ENCODE measurements around the gene RGS14. TPM values are rescaled to one million over a fixed set of nuclear protein-coding genes. Genes with fewer than 3 reads are reported as not detected.
"Not testable (repeated sequence)": the region's sequence is repeated elsewhere in the genome, so short reads cannot be mapped to it uniquely, and the experiment has no call there.

The RGS14 gene
- total RNA-seq, 1 donor from 2014 or later, result 4.1 TPM

DNA sequence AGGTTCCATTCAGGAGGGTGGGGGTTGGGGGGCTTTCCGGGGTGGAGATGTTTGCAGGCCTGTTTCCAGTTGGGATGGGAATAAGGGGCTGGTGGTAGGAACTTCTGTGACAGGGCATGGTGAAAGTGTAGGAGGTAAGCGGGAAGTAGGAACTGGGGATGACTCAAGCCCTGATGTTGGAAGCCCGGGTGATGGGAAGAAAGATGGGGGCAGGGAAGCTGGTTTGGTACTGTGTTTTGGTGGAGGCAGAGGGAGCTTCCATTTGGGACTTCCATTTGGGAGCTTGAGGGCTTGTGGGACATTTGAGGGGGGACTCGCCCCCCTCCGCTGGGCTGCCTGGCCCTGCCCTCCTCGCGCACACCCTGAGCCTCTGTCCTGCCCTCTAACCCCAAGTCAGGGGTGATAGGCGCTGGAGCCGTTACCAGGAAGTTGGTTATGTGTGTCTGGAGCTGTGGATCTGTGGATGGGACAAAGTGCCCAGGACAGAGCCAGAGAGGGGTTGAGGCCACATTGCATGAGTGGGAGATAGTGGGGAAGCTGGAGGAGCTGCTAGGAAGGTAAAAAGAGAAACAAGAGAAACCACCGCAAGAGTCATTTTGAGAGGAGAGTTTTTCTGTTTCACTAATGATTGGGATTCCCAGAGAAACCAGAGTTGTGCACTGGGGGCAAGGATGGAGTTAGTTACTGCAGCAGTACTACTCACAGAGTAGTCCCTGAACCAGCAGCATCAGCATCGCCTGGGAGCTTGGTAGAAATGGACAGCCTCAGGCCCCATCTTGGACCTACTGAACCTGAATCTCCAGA lies 6.6 kb downstream of the RGS14 start:
- no peak for DNase-seq (ENCODE audit: low read depth)

DNA sequence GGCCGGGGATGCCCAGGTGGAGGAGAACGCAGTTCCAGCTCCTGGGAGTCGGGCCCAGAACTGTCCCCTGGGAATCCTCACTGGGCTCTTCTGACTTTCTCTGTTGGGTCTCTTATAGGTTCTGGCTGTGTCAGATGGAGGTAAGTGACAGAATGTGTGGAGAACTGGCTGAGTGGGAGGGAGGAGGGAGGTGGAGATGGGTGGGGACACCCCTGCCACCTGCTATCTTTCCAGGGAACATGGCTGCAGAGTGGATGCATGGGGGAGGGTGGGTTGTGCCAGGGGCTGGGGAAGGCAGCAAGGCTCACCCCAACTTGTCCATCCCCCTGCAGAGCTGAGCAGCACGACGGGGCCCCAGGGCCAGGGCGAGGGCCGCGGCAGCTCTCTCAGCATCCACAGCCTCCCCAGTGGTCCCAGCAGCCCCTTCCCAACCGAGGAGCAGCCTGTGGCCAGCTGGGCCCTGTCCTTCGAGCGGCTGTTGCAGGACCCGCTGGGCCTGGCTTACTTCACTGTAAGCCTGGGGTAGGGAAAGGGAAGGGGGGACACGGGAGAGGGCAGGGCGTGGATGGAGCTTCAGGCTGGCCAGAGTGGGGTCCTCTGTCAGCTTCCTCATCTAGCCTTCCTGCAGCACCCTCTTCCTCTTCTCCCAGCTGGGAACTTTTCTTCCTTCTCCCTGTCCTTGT lies 8.3 kb downstream of the RGS14 start:
- no peak for DNase-seq (ENCODE audit: low read depth)

DNA sequence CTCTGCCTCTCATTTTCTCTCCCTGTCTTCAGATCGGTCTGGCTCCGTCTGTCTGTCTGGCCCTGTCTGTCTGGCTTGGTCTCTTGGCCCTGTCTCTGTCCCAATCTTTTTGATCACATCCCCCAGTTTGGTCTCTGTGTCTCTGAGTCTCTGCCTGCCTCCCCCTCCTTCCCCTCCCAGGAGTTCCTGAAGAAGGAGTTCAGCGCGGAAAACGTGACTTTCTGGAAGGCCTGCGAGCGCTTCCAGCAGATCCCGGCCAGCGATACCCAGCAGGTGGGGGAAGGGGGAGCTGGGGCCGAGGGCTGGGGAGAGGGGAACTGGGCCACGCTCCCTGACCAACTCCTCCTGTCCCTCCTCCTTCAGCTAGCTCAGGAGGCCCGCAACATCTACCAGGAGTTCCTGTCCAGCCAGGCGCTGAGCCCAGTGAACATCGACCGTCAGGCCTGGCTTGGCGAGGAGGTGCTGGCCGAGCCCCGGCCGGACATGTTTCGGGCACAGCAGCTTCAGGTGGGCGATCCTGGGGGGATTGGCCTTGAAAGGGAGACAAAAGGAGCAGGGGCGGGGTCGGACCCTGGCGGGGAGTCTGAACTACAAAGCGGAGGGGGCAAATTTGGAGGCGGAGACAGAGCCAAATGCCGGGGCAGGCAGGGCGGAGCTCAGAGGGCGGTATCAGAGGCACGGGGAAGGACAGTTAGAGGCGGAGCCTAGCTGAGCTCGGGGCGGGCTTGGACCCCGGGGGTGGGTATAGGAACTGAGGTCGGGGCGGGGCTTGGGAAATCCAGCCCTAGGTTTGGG lies 9.0 kb downstream of the RGS14 start:
- peak; percentile 44 for DNase-seq (ENCODE audit: low read depth)

GRCh38 chr5:177367323-177367848 lies 9.7 kb downstream of the RGS14 start:
- no peak for DNase-seq (ENCODE audit: low read depth)

GRCh38 chr5:177367981-177368868 lies 10.5 kb downstream of the RGS14 start:
- DNase-seq (ENCODE audit: low read depth), result no peak

- DNase-seq (ENCODE audit: low read depth), result peak; percentile 48
These were observed 11.3 kb downstream of the RGS14 start for GRCh38 chr5:177368869-177369644.

DNA sequence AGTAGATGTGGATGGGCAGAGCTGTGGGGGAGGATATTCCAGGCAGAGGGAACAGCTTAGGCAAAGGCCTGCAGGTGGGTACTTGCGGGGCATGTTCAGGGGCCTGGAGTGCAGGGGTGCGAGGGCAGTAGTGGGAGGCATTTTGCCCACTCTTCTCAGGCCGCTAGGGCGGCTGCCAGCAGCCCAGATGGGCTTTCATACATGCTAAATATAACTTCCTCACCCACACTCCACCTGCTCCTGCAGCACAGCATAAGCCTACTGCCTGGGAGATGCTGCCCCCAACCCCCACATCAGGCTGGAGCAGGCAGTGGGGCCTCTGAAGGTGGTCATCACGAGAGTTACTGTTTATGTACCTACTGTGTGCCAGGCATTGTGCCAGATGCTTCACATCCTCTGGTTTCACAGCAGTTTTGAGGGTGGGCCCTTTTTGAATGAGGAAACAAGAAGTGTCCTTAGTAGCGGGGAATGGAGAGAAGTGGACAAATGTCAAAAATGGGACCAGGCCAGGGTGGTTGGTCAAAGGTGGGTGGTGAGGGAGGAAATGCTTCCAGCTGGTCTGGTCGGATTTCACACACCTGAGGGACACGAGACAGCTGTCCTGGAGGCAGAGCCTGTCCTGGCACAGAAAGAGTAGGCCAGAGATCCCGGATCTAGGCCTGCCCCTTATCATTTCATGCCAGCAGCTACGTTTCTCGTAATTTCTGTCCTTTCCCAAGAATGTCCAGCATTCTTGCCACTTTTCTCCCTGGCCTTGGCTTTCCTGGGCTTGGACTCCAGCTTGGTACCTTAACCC lies 12.1 kb downstream of the RGS14 start:
- peak; percentile 83 for DNase-seq (ENCODE audit: low read depth)

- DNase-seq (ENCODE audit: low read depth), result no peak
These were observed 12.9 kb downstream of the RGS14 start for GRCh38 chr5:177370488-177371119.

- no peak for DNase-seq (ENCODE audit: low read depth)
These were observed 13.7 kb downstream of the RGS14 start for GRCh38 chr5:177371120-177372033.

DNA sequence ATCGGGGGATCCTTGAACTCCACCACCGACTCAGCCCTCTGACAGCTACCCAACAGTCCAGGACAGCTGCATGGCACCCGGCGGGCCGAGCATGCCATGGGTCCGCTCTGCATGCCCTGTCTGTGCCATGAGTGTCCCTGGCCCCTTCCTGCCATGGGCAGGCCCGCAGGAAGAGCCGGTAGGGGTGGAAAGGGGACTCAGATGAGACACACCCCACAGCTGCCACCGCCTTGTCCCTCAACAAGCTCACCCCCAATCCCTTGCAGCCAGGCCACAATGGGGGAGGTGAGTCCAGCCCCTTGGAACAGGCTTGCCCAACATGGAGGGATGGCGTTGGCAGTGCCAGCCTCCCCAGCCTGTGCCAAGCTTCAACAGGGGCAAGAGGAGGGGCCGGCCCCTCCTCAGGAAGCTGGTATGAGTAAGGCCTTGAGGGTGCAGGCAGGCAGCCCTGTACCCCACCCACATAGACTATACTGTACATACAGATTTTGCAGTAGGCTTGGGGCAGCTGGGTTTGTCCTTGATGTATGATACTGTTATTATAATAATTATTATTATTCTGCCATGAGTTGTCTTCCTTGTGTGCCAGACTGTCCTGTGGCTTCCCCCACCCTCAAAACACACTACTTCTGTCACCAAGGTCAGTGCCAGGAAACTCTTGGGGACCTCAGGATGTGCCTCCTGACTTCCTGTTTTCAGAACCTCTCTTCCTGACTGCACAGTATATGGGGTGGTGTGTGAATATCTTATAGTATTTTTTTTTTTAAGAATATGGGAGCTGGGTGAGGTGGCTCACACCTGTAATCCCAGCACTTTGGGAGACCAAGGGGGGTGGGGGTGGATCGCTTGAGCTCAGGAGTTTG lies 14.5 kb downstream of the RGS14 start:
- DNase-seq (ENCODE audit: low read depth), result peak; percentile 60

DNA sequence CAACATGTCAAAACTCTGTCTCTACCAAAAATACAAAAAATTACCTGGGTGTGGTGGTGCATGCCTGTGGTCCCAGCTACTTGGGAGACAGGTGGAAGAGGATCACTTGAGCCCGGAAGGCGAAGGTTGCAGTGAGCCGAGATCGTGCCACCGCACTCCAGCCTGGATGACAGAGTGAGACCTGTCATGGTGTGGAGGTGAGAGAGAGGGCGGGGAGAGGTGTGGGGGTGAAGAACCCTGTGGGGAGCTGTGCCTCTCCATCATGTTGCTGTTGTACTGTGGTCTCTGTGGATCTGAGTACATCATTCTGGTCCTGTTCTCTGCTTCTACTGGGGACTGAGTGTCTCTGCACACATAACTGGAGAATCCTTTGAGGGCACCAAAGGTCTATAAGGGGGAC lies 15.2 kb downstream of the RGS14 start:
- DNase-seq (ENCODE audit: low read depth), result no peak

DNA sequence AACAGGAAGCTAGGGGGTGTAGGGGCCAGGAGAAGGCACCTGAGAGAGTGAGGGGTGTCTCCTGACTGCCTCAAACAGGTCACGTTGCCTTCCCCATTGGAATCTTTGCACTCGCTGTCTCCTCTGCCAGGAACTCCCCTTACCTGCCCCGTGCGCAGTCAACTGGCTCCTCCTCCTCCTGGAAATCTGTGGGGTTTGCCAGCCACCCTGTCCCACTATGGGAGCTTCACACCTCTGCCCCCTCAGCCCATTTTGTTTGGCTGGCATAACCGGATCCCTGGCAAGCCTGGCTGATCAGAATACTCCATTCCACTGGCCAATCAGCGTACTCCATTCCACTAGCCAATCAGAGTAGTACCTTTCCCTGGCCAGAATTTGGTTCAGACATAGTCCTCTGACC lies 16.1 kb downstream of the RGS14 start:
- no peak for DNase-seq (ENCODE audit: low read depth)

DNA sequence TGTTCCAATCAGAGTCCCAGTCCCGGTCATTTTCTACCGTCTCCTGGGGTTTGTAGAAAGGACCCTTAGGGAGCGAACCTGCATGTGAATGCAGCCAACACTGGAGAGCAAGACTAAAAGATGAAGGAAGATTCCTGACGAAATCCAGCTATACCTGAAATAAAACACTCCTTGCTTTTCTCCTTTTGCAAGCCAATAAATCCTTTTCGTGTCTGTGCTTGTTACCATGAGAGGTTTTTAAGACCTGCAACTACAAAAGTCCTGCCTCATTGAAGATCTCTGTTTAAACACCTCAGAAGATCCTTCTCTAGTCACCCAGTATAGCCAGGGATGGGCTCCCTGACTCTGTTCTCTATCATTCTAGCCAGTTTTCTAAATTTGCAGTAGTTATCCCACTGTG lies 16.5 kb downstream of the RGS14 start:
- no peak for DNase-seq (ENCODE audit: low read depth)

GRCh38 chr5:177375516-177375915 lies 17.8 kb downstream of the RGS14 start:
- DNase-seq (ENCODE audit: low read depth), result not testable (repeated sequence)

DNA sequence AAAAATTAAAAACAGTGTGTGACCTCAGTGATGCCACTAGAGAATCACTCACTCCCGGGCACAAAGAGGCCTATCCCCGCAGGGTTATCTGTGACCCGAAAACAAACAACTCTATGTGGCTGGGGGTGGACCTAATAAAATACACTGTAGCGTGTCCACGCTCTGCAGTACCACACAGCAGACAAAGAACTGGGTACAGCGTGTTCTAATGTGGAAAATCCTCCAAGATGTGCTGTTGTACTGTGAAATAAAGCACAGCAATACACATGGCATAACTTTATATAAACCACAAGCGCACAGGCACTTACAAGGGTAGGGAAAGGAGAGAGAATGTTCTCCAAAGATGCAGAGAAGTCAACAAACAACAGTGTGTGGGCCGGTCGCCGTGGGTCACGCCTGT lies 18.4 kb downstream of the RGS14 start:
- no peak for DNase-seq (ENCODE audit: low read depth)
